ENCODE results near the gene PPP1R26. TPM values are rescaled to one million over a fixed set of nuclear protein-coding genes. Genes with fewer than 3 reads are reported as not detected.

The PPP1R26 gene
- total and polyA plus RNA-seq, 2 of the 4 experiments (the other 2 are of a cell fraction) = 3.8 to 5.6 TPM

DNA sequence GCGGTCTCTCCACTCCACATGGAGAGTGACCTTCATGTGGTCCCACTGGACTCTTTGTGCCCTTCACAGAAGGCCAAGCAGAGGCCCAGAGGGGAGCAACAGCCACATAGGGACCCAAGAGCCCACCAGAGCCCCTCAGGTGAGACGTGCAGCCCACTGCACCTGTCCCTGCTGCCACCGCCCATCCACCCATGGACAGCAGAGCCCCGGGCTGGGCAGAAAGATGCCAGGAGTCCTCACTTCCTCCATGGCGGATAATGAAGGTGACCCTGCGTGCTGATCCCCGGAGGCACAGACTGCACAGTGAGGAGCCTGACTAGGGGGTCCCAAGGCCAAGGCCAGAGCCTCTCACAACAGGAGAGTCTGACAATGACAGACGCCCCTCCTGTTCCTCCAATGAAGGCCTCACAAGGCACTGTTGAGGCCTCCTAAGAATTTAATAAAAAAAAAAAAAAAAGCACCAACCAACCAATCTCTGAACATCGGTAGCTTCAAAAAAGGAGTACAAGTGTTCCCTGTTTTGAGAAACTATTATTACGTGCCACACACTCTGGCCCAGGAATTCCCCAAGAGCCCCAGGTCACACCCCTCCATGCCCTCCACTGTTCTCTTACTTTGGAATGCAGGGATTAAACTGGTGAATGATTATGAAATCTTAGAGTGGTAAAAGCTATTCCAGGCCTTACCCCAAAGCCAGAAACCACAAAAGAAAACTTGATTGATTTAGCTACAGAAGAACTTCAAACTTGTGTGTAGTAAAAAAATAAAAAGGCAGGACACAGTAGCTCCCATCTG, 2.8 kb upstream of the PPP1R26 start:
- dilution Hi-C loops (cut with HindIII; ENCODE audit: low sequenced_read_pairs, unreplicated experiment) (no loop called here), intact Hi-C loops (cut with micrococcal nuclease) (no loop called here), in situ Hi-C loops (cut with MboI; ENCODE audit: low sequenced_read_pairs) (no loop called here)
- CTCF ChIA-PET = interaction anchor here (0.6 kb wide), 1 partner anchor 131 kb away, joined by 3 read pairs; no protein-coding TSS in a partner anchor
- Histone ChIP-seq H3K4me2 (ENCODE audit: low read depth, low read length) (no peak overlapping the region), H3K9me3 (ENCODE audit: control insufficient read depth, insufficient read depth, low read length) (no peaks in the 10 kb centered on the region), H3K23ac (ENCODE audit: low read depth, low read length) (no peak overlapping the region), H3K18ac (ENCODE audit: low read depth, low read length) (no peak overlapping the region), H3K4me3 (ENCODE audit: insufficient read depth, low read depth, low read length) (no peak overlapping the region), H4K5ac (ENCODE audit: low read depth, low read length) (no peak overlapping the region), H3K4ac (ENCODE audit: low read depth, low read length) (no peak overlapping the region), H2AK5ac (ENCODE audit: low read depth, low read length) (no peak overlapping the region), H2AFZ (replicated peaks; ENCODE audit: low read length, poor library complexity) (no peak overlapping the region), H3K27me3 (ENCODE audit: control insufficient read depth, insufficient read depth, low read length) (no peaks in the 10 kb centered on the region), H2AK9ac (replicated peaks; ENCODE audit: low read depth, low read length, poor library complexity) (no peak overlapping the region), H4K8ac (ENCODE audit: low read depth in 2 of 2, low read length in 2 of 2) (no peak overlapping the region), H2BK5ac (ENCODE audit: low read depth, low read length, poor library complexity, severe bottlenecking) (no peak overlapping the region), H3K79me1 (ENCODE audit: low read depth in 1 of 2, low read length in 2 of 2) (peaks cover 8 to 11% of the 10 kb centered on the region in 2 experiments; a peak in 2 of 4 replicates), H2BK15ac (ENCODE audit: low read depth, low read length) (no peak overlapping the region), H3K14ac (replicated peaks; ENCODE audit: low read depth, low read length) (no peak overlapping the region), H4K91ac (ENCODE audit: insufficient read depth, low read depth, low read length) (no peak overlapping the region), H3K36me3 (ENCODE audit: control insufficient read depth, insufficient read depth, low read length) (no peaks in the 10 kb centered on the region), H2BK120ac (ENCODE audit: low read depth, low read length) (no peak overlapping the region), H3K56ac (ENCODE audit: extremely low read depth, insufficient read depth, low read length) (no peak overlapping the region), H3K27ac (ENCODE audit: insufficient read depth, low read length) (no peak overlapping the region), H4K20me1 (ENCODE audit: insufficient read depth, low read length) (no peaks in the 10 kb centered on the region), H2BK20ac (ENCODE audit: low read depth, low read length) (no peak overlapping the region), H3K9ac (ENCODE audit: low read depth, low read length) (no peak overlapping the region), H3K4me1 (ENCODE audit: control insufficient read depth, insufficient read depth, low read length) (peaks cover 5% of the 10 kb centered on the region; the same call in 1 of the 2 replicates), H3K9me1 (ENCODE audit: insufficient read depth, low read length) (no peaks in the 10 kb centered on the region)
- no TSS peak for BruUV-seq (replicated peaks)
- ATAC-seq (ENCODE audit: low read depth) (no peak), DNase-seq (no peak)
- WGBS, 2 experiments (ENCODE audit: extremely low coverage in 2 of 2, insufficient read length in 1 of 2) = no CpG with 5 or more reads among the region's 10 CpGs
- POLR2A ChIA-PET (ENCODE audit: unreplicated experiment) = no interaction called here
- TF ChIP-seq, protein P1, sequence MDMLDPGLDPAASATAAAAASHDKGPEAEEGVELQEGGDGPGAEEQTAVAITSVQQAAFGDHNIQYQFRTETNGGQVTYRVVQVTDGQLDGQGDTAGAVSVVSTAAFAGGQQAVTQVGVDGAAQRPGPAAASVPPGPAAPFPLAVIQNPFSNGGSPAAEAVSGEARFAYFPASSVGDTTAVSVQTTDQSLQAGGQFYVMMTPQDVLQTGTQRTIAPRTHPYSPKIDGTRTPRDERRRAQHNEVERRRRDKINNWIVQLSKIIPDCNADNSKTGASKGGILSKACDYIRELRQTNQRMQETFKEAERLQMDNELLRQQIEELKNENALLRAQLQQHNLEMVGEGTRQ (IDR thresholded peaks at IDR 0.05; ENCODE audit: low read depth, low read length) = no peak
- no peak for TF ChIP-seq FOS (IDR thresholded peaks at IDR 0.05; ENCODE audit: low read depth, low read length)
- no peak for TF ChIP-seq RAD21 (IDR thresholded peaks at IDR 0.05; ENCODE audit: low read length)
- no peak for TF ChIP-seq CHD1 (IDR thresholded peaks at IDR 0.05; ENCODE audit: low read depth, low read length)
- no peak for TF ChIP-seq RCOR1 (IDR thresholded peaks at IDR 0.05; ENCODE audit: insufficient replicate concordance, low read length)
- TF ChIP-seq MAZ (IDR thresholded peaks at IDR 0.05; ENCODE audit: borderline replicate concordance, low read depth, low read length) = no peak
- no peak for TF ChIP-seq BHLHE40 (IDR thresholded peaks at IDR 0.05; ENCODE audit: low read depth, low read length)
- no peak for TF ChIP-seq POLR2A (IDR thresholded peaks at IDR 0.05; ENCODE audit: low read depth, low read length)
- no peak for TF ChIP-seq RFX5 (IDR thresholded peaks at IDR 0.05; ENCODE audit: low read depth, low read length)
- no peak for TF ChIP-seq CEBPB (IDR thresholded peaks at IDR 0.05; ENCODE audit: low read depth, low read length)
- no peak for TF ChIP-seq SMC3 (IDR thresholded peaks at IDR 0.05; ENCODE audit: low read depth, low read length)
- no peak for TF ChIP-seq NFE2L2 (IDR thresholded peaks at IDR 0.05; ENCODE audit: low read depth, low read length)
- no peak for TF ChIP-seq MXI1 (IDR thresholded peaks at IDR 0.05; ENCODE audit: borderline replicate concordance, low read depth, low read length)
- TF ChIP-seq, protein P2, sequence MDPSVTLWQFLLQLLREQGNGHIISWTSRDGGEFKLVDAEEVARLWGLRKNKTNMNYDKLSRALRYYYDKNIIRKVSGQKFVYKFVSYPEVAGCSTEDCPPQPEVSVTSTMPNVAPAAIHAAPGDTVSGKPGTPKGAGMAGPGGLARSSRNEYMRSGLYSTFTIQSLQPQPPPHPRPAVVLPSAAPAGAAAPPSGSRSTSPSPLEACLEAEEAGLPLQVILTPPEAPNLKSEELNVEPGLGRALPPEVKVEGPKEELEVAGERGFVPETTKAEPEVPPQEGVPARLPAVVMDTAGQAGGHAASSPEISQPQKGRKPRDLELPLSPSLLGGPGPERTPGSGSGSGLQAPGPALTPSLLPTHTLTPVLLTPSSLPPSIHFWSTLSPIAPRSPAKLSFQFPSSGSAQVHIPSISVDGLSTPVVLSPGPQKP (IDR thresholded peaks at IDR 0.05; ENCODE audit: borderline replicate concordance, low read depth, low read length) = no peak
- TF ChIP-seq, protein P3, sequence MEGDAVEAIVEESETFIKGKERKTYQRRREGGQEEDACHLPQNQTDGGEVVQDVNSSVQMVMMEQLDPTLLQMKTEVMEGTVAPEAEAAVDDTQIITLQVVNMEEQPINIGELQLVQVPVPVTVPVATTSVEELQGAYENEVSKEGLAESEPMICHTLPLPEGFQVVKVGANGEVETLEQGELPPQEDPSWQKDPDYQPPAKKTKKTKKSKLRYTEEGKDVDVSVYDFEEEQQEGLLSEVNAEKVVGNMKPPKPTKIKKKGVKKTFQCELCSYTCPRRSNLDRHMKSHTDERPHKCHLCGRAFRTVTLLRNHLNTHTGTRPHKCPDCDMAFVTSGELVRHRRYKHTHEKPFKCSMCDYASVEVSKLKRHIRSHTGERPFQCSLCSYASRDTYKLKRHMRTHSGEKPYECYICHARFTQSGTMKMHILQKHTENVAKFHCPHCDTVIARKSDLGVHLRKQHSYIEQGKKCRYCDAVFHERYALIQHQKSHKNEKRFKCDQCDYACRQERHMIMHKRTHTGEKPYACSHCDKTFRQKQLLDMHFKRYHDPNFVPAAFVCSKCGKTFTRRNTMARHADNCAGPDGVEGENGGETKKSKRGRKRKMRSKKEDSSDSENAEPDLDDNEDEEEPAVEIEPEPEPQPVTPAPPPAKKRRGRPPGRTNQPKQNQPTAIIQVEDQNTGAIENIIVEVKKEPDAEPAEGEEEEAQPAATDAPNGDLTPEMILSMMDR (conservative IDR thresholded peaks at IDR 0.05; ENCODE audit: low read depth, low read length) = no peak
